PC-9 (cell line): ENCODE measurements around the gene PLA2G4A. TPM values are rescaled to one million over a fixed set of nuclear protein-coding genes. Genes with fewer than 3 reads are reported as not detected.

ENCODE experiments used
- BruUV-seq: library from RNA; stranded (reverse); fragments of 400-500 nt; replicated peaks from 2 replicates; lab custom pipeline; 2021; lab: Mats Ljungman, UMichigan
- CTCF ChIA-PET: fragments of 300-600 bp; sonication (Branson Sonifier 250); formaldehyde crosslinking; loops from one replicate; lab custom pipeline; 2022; ENCODE audit warnings: antibody characterized with exemption; lab: Charles Lee
- POLR2A ChIA-PET: fragments of 300-600 bp; sonication (Branson Sonifier 250); formaldehyde crosslinking; loops from one replicate; lab custom pipeline; 2022; ENCODE audit warnings: antibody characterized with exemption; ENCODE audit not compliant: unreplicated experiment; lab: Charles Lee
- DNase-seq, 2 experiments: peaks; one replicate each; pipeline versions ENCODE4 v3.0.0 to v3.0.0-alpha.2; 2015 to 2022; ENCODE audit warnings: mixed read lengths in 1 of 2
- H2AFZ ChIP-seq: fragments of 200-600 bp; sonication (generic); 2 replicates; pipeline ENCODE4 v1.8.1; 2017; ENCODE audit warnings: antibody characterized with exemption
- H3F3A ChIP-seq: fragments of 200-600 bp; sonication (generic); 2 replicates; pipeline ENCODE4 v1.8.1; 2017; ENCODE audit warnings: antibody characterized with exemption, mild to moderate bottlenecking, low read depth; ENCODE audit not compliant: insufficient read depth
- H3K27ac ChIP-seq: fragments of 200-600 bp; sonication (generic); 2 replicates; pipeline ENCODE4 v1.6.1; 2016; ENCODE audit warnings: mixed run types
- H3K27me3 ChIP-seq: fragments of 200-600 bp; sonication (generic); 2 replicates; pipeline ENCODE4 v1.6.1; 2016; ENCODE audit warnings: low read depth, mixed run types; ENCODE audit not compliant: insufficient read depth
- H3K36me3 ChIP-seq: fragments of 200-600 bp; sonication (generic); 2 replicates; pipeline ENCODE4 v1.6.1; 2016; ENCODE audit warnings: low read depth, mixed run types
- H3K4me1 ChIP-seq: fragments of 200-600 bp; sonication (generic); replicated peaks from 2 replicates; pipeline ENCODE4 v1.6.1; 2016; ENCODE audit warnings: mixed run types; ENCODE audit not compliant: insufficient read depth
- H3K4me2 ChIP-seq: fragments of 200-600 bp; sonication (generic); 2 replicates; pipeline ENCODE4 v1.6.1; 2017; ENCODE audit warnings: mixed run types
- H3K4me3 ChIP-seq: fragments of 200-600 bp; sonication (generic); 2 replicates; pipeline ENCODE4 v1.6.1; 2016; ENCODE audit warnings: mixed run types
- H3K79me2 ChIP-seq: fragments of 200-600 bp; sonication (generic); 2 replicates; pipeline ENCODE4 v1.6.1; 2017; ENCODE audit warnings: low read depth, mixed run types
- H3K9me2 ChIP-seq: fragments of 200-600 bp; sonication (generic); 2 replicates; pipeline ENCODE4 v1.8.1; 2017; ENCODE audit warnings: mild to moderate bottlenecking; ENCODE audit not compliant: insufficient read depth
- H3K9me3 ChIP-seq: fragments of 200-600 bp; sonication (generic); 2 replicates; pipeline ENCODE4 v1.8.1; 2016; ENCODE audit warnings: low read depth; ENCODE audit not compliant: insufficient read depth
- H4K20me1 ChIP-seq: fragments of 200-600 bp; sonication (generic); 2 replicates; pipeline ENCODE4 v1.8.1; 2017; ENCODE audit not compliant: insufficient read depth
- CTCF ChIP-seq: fragments of 200-600 bp; sonication (generic); conservative IDR thresholded peaks from 2 replicates; pipeline ENCODE4 v1.6.1; 2017; ENCODE audit warnings: mixed run types, antibody characterized with exemption, mild to moderate bottlenecking, moderate library complexity
- EZH2 ChIP-seq: fragments of 200-600 bp; sonication (generic); IDR thresholded peaks from 2 replicates; pipeline ENCODE4 v1.8.0; 2017; ENCODE audit warnings: antibody characterized with exemption, low read depth
- intact Hi-C: fragments of 100-400 bp; cut with micrococcal nuclease; formaldehyde crosslinking; loops from one replicate; pipeline ENCODE4 v1.10.0; 2022; ENCODE audit not compliant: unreplicated experiment
- total RNA-seq: library from RNA; stranded (reverse); gene quantifications from 2 replicates; pipeline ENCODE4 v1.2.3, GENCODE V29; 2021

PLA2G4A gene
- total RNA-seq, 1 experiment from 2014 or later, result 3.3 TPM

GRCh38 chr1:186841599-186841998 is 12.8 kb downstream of the PLA2G4A start:
- Histone ChIP-seq H3K4me3 (no peak overlapping the region), H4K20me1 (no peaks in the 10 kb centered on the region), H3F3A (no peaks in the 10 kb centered on the region), H2AFZ (no peak overlapping the region), H3K27ac (no peak overlapping the region), H3K9me3 (no peaks in the 10 kb centered on the region), H3K36me3 (no peaks in the 10 kb centered on the region), H3K4me1 (no peaks in the 10 kb centered on the region), H3K4me2 (no peak overlapping the region), H3K27me3 (no peaks in the 10 kb centered on the region), H3K9me2 (no peaks in the 10 kb centered on the region), H3K79me2 (no peaks in the 10 kb centered on the region)
- intact Hi-C loops, result no loop called here
- ChIA-PET POLR2A (no interaction called here), CTCF (no interaction called here)
- DNase-seq, result peak in 1 of 2 experiments; percentile 24
- BruUV-seq, result no TSS peak
- TF ChIP-seq CTCF (no peak), EZH2 (no peak)

- intact Hi-C loops, result no loop called here
- Histone ChIP-seq H3K4me2 (no peak overlapping the region), H3K27ac (no peak overlapping the region), H3K9me3 (no peaks in the 10 kb centered on the region), H3K9me2 (no peaks in the 10 kb centered on the region), H4K20me1 (no peaks in the 10 kb centered on the region), H3K27me3 (no peaks in the 10 kb centered on the region), H3K4me3 (no peak overlapping the region), H3F3A (no peaks in the 10 kb centered on the region), H2AFZ (no peak overlapping the region), H3K4me1 (no peaks in the 10 kb centered on the region), H3K79me2 (no peaks in the 10 kb centered on the region), H3K36me3 (no peaks in the 10 kb centered on the region)
- BruUV-seq, result no TSS peak
- ChIA-PET CTCF (no interaction called here), POLR2A (no interaction called here)
- DNase-seq, result no peak
- TF ChIP-seq EZH2, result no peak
- no peak for TF ChIP-seq CTCF
Observed at GRCh38 chr1:186842547-186842946, 13.8 kb downstream of the PLA2G4A start.

- Histone ChIP-seq H2AFZ (no peak overlapping the region), H3K27me3 (no peaks in the 10 kb centered on the region), H3K4me1 (no peaks in the 10 kb centered on the region), H3K9me2 (no peaks in the 10 kb centered on the region), H3K27ac (no peak overlapping the region), H3K4me3 (no peak overlapping the region), H3K4me2 (no peak overlapping the region), H3F3A (no peaks in the 10 kb centered on the region), H3K79me2 (no peaks in the 10 kb centered on the region), H4K20me1 (no peaks in the 10 kb centered on the region), H3K36me3 (no peaks in the 10 kb centered on the region), H3K9me3 (no peaks in the 10 kb centered on the region)
- intact Hi-C loops, result no loop called here
- DNase-seq, result no peak
- ChIA-PET CTCF (no interaction called here), POLR2A (interaction anchor here (0.6 kb wide), 1 partner anchor 19 kb away, joined by 3 read pairs; no protein-coding TSS in a partner anchor)
- no peak for TF ChIP-seq EZH2
- no peak for TF ChIP-seq CTCF
- no TSS peak for BruUV-seq
Observed at GRCh38 chr1:186843226-186843625, 14.5 kb downstream of the PLA2G4A start.
